ENCODE results near the gene ZNF79. TPM values are rescaled to one million over a fixed set of nuclear protein-coding genes. Genes with fewer than 3 reads are reported as not detected.

Gene ZNF79
- total and polyA plus RNA-seq, 2 of the 8 experiments (the other 6 are each of a cell fraction or from before 2014, with no cell fraction given): 2.4 to 7.4 TPM

DNA sequence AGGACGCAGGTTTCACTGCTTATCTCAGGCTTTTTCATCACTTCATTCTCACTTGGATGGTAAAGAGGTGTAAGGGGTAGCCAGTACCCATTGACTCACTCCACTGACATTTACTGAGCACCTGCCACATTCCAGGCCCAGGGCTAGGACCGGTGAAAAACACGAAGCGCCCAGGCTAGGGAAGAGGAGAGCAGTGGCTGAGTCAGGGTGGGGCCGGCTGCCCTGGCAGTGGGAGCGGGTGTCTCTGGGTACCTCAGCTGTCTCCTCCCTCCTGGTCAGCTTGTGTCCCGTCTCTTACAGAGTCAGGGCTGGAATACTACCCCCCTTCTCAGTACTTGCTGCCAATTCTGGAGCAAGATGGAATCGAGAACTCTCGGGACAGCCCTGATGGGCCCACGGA lies 49.3 kb downstream of the ZNF79 start:
- Histone ChIP-seq H3K79me2 (ENCODE audit: control insufficient read depth in 1 of 2, insufficient read depth in 2 of 2, low read length in 2 of 2) (no peaks in the 10 kb centered on the region), H3K27me3 (replicated peaks in 1 of 4; ENCODE audit: control insufficient read depth in 3 of 4, extremely low read depth in 1 of 4, insufficient read depth in 3 of 4, low read length in 3 of 4) (no peaks in the 10 kb centered on the region), H3K18ac (ENCODE audit: extremely low read depth, low read length) (no peak overlapping the region), H3K14ac (ENCODE audit: insufficient read length) (no peak overlapping the region), H2AK5ac (ENCODE audit: low read depth, low read length) (no peak overlapping the region), H4K5ac (ENCODE audit: insufficient read length, low read depth, low read length) (no peak overlapping the region), H4K8ac (ENCODE audit: extremely low read depth, insufficient read depth, low read length) (no peak overlapping the region), H4K91ac (replicated peaks; ENCODE audit: insufficient read length, low read length) (no peak overlapping the region), H3K23ac (ENCODE audit: insufficient read length) (no peak overlapping the region), H3K27ac (ENCODE audit: low read depth, low read length) (no peak overlapping the region), H3K23me2 (ENCODE audit: low read depth, low read length) (no peaks in the 10 kb centered on the region), H2BK5ac (ENCODE audit: low read depth, low read length) (no peak overlapping the region), H3K4me1 (replicated peaks in 1 of 4; ENCODE audit: control insufficient read depth in 3 of 4, insufficient read depth in 4 of 4, low read length in 3 of 4) (peaks cover 0 to 3% (median 0%) of the 10 kb centered on the region in 4 experiments; a peak in 1 of 7 replicates), H3K4me3 (ENCODE audit: extremely low read depth in 1 of 4, insufficient read depth in 2 of 4, low read depth in 3 of 4, low read length in 4 of 4) (no peak overlapping the region), H4K20me1 (replicated peaks in 1 of 2; ENCODE audit: control insufficient read depth in 1 of 2, insufficient read depth in 2 of 2, low read length in 2 of 2) (no peaks in the 10 kb centered on the region), H2BK120ac (replicated peaks; ENCODE audit: low read depth, low read length) (no peak overlapping the region), H3K4ac (replicated peaks; ENCODE audit: insufficient read length, low read depth, low read length) (no peak overlapping the region), H2BK12ac (ENCODE audit: low read depth, low read length) (no peak overlapping the region), H3K56ac (replicated peaks; ENCODE audit: insufficient read length, low read depth, low read length) (no peak overlapping the region), H3K9ac (replicated peaks in 1 of 4; ENCODE audit: extremely low read depth in 1 of 4, low read depth in 3 of 4, low read length in 3 of 4) (no peak overlapping the region), H3K79me1 (ENCODE audit: low read depth, low read length) (no peaks in the 10 kb centered on the region), H3K36me3 (ENCODE audit: control insufficient read depth in 2 of 4, insufficient read depth in 4 of 4, low read length in 3 of 4) (peaks cover 0 to 17% (median 3%) of the 10 kb centered on the region in 4 experiments; a peak in 5 of 8 replicates), H2AFZ (ENCODE audit: low read length) (no peak overlapping the region), H3K4me2 (ENCODE audit: insufficient read depth in 1 of 2, low read depth in 2 of 2, low read length in 2 of 2) (no peak overlapping the region), H2BK20ac (ENCODE audit: low read length) (no peak overlapping the region), H2BK15ac (ENCODE audit: low read length) (no peak overlapping the region), H3K9me3 (ENCODE audit: insufficient read depth in 2 of 2, low read depth in 1 of 2, low read length in 1 of 2) (no peaks in the 10 kb centered on the region)
- WGBS, 2 experiments (ENCODE audit: extremely low coverage in 1 of 2, insufficient coverage in 1 of 2, insufficient read length in 1 of 2, insufficient replicate concordance in 2 of 2, low coverage in 1 of 2, low lambda C conversion rate in 2 of 2, missing lambda C conversion rate in 1 of 2): 86% methylated on average over 10 of the region's 10 CpGs; no CpG with 5 or more reads in 1 of the 2 experiments
- ChIA-PET CTCF (ENCODE audit: partially characterized antibody) (interaction anchor here (0.9 to 2.7 kb wide), 4 partner anchors 8 to 30 kb away, joined by 3 to 7 read pairs (median 3); no protein-coding TSS in a partner anchor), POLR2A (ENCODE audit: partially characterized antibody) (interaction anchor here (1.0 to 2.3 kb wide), 4 partner anchors 18 to 29 kb away, joined by 3 to 6 read pairs (median 4); partner anchors contain the start of genes LRSAM1 and RPL12)
- FAIRE-seq (no peak), DNase-seq (ENCODE audit: low read depth in 1 of 2, low spot score in 2 of 2) (no peak)
- no peak for TF ChIP-seq GABPA (IDR thresholded peaks at IDR 0.05; ENCODE audit: borderline replicate concordance, insufficient read depth, low read length)
- TF ChIP-seq RBBP5 (IDR thresholded peaks at IDR 0.05; ENCODE audit: borderline replicate concordance, low read depth, low read length): no peak
- TF ChIP-seq RFX5 (IDR thresholded peaks at IDR 0.05; ENCODE audit: borderline replicate concordance, low read depth, low read length): no peak
- no peak for TF ChIP-seq SIX5 (IDR thresholded peaks at IDR 0.05; ENCODE audit: low read depth, low read length)
- TF ChIP-seq TAF7 (optimal IDR thresholded peaks at IDR 0.05; ENCODE audit: borderline replicate concordance, low read depth, low read length): no peak
- no peak for TF ChIP-seq SIN3A (conservative IDR thresholded peaks at IDR 0.05 in 1 of 2, IDR thresholded peaks at IDR 0.05 in 1 of 2; ENCODE audit: low read depth in 1 of 2, low read length in 2 of 2)
- TF ChIP-seq BRCA1 (IDR thresholded peaks at IDR 0.05; ENCODE audit: low read depth, low read length): no peak
- no peak for TF ChIP-seq SUZ12 (IDR thresholded peaks at IDR 0.05; ENCODE audit: low read length)

Measured in H1 (cell line).